Lower leg skin (tissue), 3 donors: ENCODE measurements around the gene PLCB1.

Experiments
- POLR2A ChIP-seq, 2 donors: fragments of 450-650 bp; IDR thresholded peaks; one replicate each; pipeline ENCODE4 v1.6.1; 2016 to 2017; ENCODE audit warnings: antibody characterized with exemption in 2 of 2, mild to moderate bottlenecking in 1 of 2, moderate library complexity in 1 of 2
- TF ChIP-seq, protein P1 (sequence below), 3 donors: fragments of 450-650 bp; IDR thresholded peaks; one replicate each; pipeline ENCODE4 v1.5.1; 2016; ENCODE audit warnings: antibody characterized with exemption in 3 of 3, mild to moderate bottlenecking in 3 of 3, moderate library complexity in 2 of 3

DNA sequence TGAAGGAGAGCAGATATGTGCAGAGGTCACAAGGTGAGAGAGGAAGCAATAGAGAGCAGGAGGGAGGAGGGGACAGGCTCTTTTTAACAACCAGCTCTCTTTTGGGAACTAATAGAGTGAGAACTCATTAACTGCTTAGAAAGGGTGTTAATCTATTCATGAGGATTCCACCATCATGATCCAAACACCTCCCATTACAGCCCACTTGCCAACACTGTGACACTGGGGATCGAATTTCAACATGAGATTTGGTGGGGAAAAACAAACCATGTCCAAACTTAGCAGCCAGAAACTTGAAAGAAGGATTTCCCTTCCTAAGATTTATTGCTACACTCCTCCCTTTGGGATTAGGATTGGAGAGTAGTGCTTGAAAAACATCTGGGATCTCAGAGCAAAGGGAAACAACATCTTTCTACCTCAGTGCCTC, 801.3 kb downstream of the PLCB1 start:
- TF ChIP-seq, protein P1, sequence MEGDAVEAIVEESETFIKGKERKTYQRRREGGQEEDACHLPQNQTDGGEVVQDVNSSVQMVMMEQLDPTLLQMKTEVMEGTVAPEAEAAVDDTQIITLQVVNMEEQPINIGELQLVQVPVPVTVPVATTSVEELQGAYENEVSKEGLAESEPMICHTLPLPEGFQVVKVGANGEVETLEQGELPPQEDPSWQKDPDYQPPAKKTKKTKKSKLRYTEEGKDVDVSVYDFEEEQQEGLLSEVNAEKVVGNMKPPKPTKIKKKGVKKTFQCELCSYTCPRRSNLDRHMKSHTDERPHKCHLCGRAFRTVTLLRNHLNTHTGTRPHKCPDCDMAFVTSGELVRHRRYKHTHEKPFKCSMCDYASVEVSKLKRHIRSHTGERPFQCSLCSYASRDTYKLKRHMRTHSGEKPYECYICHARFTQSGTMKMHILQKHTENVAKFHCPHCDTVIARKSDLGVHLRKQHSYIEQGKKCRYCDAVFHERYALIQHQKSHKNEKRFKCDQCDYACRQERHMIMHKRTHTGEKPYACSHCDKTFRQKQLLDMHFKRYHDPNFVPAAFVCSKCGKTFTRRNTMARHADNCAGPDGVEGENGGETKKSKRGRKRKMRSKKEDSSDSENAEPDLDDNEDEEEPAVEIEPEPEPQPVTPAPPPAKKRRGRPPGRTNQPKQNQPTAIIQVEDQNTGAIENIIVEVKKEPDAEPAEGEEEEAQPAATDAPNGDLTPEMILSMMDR (IDR thresholded peaks at IDR 0.05): no peak
- no peak for TF ChIP-seq POLR2A (IDR thresholded peaks at IDR 0.05)
